Left colon (tissue), 2 donors: ENCODE results near the gene POLR3K. TPM values are rescaled to one million over a fixed set of nuclear protein-coding genes. Genes with fewer than 3 reads are reported as not detected.

Experiments
- ATAC-seq: fragments of 200-7000 bp; cut with Tn5 transposase; one replicate; pipeline ENCODE4 v1.9.1; 2020; ENCODE audit warnings: mild to moderate bottlenecking, moderate library complexity
- DNase-seq, 2 donors: peaks; one replicate each; pipeline ENCODE4 v3.0.0-alpha.2; 2020
- intact Hi-C, 2 donors: fragments of 100-400 bp; cut with DNase I in 1 of 2; cut with micrococcal nuclease in 1 of 2; formaldehyde crosslinking; loops; one replicate each; pipeline versions ENCODE4 v1.11.2 to v1.14.0; 2022; cut with DNase I, micrococcal nuclease
- total RNA-seq, 2 donors: library from RNA; stranded (reverse); fragmentation: NEBNext Ultra II Directional; extraction: Animal tissue kit (Norgen Biotek cat#: 25700); gene quantifications; one replicate each; pipeline ENCODE4 v1.2.1, GENCODE V29; 2021
- donor health status: DM: no; HTN: no; CAD: no.
- donor health status: DM: yes; HTN: yes; CAD: no.

The POLR3K gene
- total RNA-seq, 2 donors from 2014 or later: 10.9 to 18.3 TPM

GRCh38 chr16:67884-68789 is 14.7 kb upstream of the POLR3K start:
- ATAC-seq (no peak), DNase-seq (no peak)
- intact Hi-C loops: no loop called here

- ATAC-seq (no peak), DNase-seq (no peak)
- intact Hi-C loops: no loop called here
Measured at GRCh38 chr16:67183-67791, 13.9 kb upstream of the POLR3K start.

DNA sequence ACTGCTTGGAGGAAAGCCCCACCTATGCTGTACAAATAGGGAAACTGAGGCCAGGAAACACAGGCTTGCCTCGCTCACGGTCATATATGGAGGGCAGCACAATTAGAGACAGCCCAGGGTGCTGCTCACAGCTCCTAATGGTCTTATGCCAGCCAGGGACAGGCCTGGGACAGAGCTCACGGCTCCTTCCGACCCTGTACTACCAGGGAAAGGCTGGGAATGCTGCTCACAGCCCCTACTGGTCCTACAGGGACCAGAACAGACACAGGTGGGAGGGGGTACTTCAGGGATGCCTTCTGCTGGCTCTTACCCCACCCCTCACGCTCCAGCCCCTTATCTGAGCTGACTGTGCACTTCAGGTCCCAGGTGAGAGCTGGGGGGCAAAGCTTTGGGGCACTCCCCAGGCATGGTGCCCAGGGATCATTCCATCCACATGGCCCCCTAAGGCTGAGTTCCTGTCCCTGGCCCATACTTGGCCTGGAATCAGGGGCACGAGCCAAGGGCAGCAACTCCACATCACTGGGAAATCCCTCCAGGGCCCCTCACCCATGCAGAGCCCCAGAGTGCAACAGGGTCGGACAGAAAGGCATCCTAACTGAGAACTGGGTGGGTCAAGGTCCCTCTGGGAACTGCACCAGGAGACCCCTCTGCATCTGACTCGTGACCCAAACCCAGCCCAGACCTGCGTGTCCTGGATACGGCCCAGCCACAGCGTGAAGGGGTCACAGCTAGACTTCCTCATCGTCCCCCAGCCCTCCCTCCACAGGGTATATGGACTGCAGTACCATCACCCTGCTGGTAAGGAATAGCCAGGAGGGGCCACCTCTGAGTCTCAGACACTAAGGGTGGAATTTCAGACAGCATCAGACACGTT is 13.1 kb upstream of the POLR3K start:
- intact Hi-C loops: no loop called here
- ATAC-seq (no peak), DNase-seq (no peak)

DNA sequence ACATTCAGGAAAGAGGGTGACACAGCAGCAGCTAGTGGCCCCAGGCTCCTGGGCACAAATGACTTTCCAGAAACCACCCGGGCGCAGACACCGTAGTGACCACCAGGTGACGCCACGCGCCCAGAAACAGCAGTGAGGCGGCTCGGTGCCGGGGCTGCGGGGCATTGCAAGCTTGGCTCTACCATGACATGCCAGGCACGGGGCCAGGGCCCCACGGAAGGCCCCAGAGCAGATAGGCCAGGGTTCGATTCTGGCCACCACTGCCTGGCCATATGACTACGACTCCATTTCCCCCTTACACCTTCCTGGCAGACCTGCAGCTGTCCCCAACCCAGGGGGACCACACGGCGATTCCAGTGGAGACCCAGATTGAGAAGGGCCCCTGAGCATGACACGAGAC is 12.3 kb upstream of the POLR3K start:
- DNase-seq (peak; percentile 68 to 90), ATAC-seq (peak; percentile 89)
- intact Hi-C loops: loop anchor here in 1 of 2 donors (2.0 kb wide), 1 partner anchor 31 kb away; no protein-coding TSS in a partner anchor

DNA sequence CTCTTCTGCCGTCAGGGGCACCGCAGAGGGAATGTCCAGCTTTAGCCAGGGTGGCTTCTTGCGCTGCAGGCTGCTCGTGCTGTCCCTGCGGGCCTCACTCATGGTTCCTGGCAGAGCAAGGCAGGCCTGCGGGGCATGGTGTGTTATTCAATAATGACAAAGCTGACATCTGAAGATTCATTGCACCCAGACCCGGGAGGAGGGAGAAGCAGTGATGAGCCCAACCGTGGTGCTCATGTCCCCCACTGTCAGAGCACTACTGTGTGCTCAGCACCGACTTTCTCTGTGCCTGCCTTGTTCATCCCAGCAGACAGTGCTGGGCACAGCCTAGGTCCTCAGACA is 11.5 kb upstream of the POLR3K start:
- intact Hi-C loops: loop anchor here in 1 of 2 donors (2.0 kb wide), 1 partner anchor 32 kb away; no protein-coding TSS in a partner anchor
- no peak for ATAC-seq
- no peak for DNase-seq

- ATAC-seq (no peak), DNase-seq (no peak)
- intact Hi-C loops: loop anchor here in 1 of 2 donors (2.0 kb wide), 1 partner anchor 33 kb away; no protein-coding TSS in a partner anchor
Measured at GRCh38 chr16:63998-64913, 10.8 kb upstream of the POLR3K start.

DNA sequence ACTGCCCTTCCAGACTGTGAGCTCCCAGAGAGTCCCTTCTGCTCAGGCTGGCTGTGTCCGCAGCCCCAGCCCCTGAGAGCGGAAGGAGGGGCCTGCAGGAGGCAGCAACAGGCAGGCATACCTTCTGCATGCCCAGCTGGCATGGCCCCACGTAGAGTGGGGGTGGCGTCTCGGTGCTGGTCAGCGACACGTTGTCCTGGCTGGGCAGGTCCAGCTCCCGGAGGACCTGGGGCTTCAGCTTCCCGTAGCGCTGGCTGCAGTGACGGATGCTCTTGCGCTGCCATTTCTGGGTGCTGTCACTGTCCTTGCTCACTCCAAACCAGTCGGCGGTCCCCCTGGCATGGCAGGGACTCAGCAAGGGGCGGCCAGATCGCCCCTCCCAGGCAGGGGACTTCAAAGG is 10.1 kb upstream of the POLR3K start:
- ATAC-seq: no peak
- intact Hi-C loops: no loop called here

DNA sequence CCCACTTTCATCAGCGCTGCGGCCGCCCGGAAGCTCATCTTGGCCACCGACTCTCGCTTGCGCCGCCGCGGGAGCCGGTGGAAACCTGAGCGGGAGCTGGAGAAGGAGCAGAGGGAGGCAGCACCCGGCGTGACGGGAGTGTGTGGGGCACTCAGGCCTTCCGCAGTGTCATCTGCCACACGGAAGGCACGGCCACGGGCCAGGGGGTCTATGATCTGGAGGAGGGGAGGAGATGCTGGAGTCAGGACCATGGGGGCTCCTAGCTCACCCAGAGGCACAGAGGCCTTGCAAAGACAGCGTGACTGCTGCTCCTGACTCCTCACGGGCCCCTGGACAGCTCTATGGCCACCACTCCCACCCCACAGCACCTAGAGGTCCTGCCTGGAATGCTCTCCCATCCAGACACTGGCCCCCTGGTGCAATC is 9.6 kb upstream of the POLR3K start:
- intact Hi-C loops: no loop called here
- DNase-seq: no peak
- ATAC-seq: no peak

More for the DNA sequence above, 10.1 kb upstream of the POLR3K start:
- DNase-seq: no peak

GRCh38 chr16:62283-62967 is 9.0 kb upstream of the POLR3K start:
- ATAC-seq (no peak), DNase-seq (no peak)
- intact Hi-C loops: no loop called here

DNA sequence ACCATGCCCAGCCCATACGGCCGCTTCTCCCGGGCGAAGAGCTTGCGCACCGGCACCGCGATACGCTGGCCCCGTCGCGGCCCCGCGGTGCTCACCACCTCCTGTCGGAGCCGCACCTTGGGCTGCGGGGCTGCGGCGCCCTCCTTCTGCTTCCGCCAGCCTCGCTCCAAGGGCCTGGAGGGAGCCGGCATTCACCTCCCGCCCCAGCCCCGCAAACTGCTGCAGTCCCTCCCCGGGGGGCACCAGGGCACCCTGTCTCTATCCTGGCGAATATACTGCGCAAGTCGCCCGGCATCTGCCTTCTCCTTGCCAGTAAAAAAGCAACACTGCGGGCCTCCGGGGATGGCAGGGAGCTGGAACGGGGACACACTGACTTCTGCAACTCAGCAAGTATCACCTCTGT is 8.5 kb upstream of the POLR3K start:
- intact Hi-C loops: no loop called here
- ATAC-seq (no peak), DNase-seq (peak in 1 of 2 donors; percentile 1)

DNA sequence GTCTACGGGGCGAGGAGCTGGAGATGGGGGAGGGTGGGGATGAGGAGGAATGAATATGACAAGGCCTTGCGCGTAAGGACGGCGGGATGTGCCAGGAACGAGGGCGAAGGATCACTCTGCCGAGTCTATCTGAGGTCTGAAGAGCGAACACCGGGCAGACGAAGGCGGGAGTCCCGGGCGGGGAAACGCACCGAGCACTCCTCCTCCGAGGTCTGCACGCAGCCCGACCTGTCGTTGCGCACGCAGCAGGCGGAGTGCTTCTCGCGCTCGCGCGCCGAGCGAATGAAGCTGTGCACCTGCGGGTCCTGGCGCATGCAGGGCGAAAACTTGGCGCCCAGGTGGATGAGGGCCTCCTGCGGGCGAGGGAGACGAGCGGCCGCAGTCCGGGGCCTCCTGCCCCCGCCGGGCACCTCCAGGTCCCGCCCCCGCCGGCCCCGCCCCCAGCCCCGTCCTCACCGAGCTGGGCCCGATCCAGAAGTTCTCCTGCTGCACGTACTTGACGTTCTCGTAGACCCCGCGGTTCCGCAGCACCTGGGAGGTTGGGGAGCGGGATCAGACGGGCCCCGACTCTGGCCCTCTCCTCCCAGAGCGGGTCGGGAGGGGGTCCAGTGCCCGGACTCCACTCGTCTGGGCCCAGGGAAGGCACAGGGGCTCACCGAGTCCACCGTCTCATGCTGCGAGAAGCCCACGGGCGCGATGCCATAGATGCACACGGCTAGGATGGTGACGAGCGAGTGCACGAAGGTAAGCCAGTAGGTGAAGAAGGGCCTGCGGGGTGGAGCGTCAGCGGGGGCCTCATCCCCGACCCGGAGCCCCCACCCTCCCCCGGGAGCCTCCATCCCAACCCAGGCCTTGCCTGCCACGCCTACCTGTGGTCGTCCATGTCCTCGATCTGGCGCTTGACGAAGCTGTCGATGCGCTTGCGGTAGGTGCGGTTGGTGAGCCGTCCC is 7.8 kb upstream of the POLR3K start:
- DNase-seq: no peak
- no peak for ATAC-seq
- intact Hi-C loops: no loop called here

GRCh38 chr16:60166-60565 is 6.8 kb upstream of the POLR3K start:
- DNase-seq: no peak
- no peak for ATAC-seq
- intact Hi-C loops: no loop called here

- DNase-seq (no peak), ATAC-seq (no peak)
- intact Hi-C loops: no loop called here
Measured at GRCh38 chr16:59440-60059, 6.1 kb upstream of the POLR3K start.

DNA sequence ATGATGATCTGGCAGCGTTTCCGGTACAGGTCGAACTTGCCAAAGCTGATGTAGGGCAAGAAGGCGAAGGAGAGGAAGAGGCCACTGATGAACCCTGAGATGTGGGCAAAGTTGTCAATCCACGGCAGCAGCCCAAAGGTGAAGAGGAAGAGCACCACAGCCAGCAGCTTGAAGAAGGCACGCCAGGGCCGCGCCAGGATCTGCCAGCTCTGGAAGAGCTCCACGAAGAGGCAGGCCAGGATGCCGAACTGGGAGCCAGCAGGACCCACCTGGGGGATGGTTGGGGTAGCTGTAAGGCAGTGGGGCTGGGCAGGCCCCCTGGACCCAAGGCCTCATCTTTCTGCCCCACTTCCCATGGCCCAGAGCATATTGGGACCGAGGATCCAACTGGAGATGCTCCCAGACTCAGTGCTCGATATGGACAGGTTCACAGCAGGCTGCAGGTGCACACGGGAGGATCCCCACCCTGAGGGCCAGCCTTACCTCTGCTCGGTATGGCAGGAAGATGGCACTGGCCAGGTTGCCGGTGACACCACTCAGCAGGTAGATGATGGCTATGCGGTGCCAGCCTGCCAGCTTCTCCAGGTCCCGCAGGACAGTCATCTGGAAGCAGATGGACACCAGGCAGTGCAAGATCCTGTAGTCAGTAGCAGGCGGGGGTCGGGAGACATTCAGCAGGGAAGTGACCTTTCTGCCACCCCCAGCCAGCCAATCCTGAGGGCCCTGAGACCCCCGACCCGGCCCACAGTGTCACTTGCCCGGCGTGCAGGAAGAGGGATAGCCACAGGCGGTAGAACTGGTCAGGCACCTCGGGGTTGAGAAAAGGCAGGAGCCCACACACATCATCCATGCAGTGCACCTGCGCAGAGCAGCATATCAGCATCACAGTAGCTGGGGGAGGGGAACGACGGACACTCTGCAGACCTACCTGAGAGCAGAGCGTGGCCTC is 5.4 kb upstream of the POLR3K start:
- no peak for ATAC-seq
- DNase-seq: no peak
- intact Hi-C loops: no loop called here

DNA sequence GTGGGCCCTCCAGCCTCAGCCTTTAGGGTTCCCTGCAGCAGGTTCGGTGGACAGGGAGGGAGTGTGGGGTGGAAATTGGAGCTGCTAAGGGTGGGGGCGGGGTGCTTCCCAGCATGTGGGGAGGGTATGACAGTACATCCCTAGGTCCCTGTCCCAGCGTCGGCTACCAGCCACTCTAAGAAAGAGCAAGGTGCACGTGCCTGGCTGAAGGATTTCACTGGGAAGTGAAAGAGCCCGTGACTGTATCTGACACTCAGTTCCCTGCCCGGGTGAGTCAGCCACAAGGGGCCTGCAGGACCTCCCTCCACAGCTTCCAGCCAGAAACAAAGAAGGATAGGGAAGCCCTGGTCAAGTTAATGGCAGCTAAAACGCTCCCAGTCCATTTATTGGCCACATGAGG is 4.3 kb upstream of the POLR3K start:
- intact Hi-C loops: no loop called here
- DNase-seq (no peak), ATAC-seq (no peak)
